GM12878 (cell line): ENCODE data around the gene ZNF878. TPM values are rescaled to one million over a fixed set of nuclear protein-coding genes. Genes with fewer than 3 reads are reported as not detected.

Source experiments
- ATF7 ChIP-seq: fragments of 450-650 bp; IDR thresholded peaks from 2 replicates; pipeline ENCODE4 v1.6.1; 2016; ENCODE audit warnings: low read depth, mild to moderate bottlenecking
- BACH1 ChIP-seq: fragments of 450-650 bp; IDR thresholded peaks from 2 replicates; pipeline ENCODE4 v1.6.1; 2017; ENCODE audit warnings: mild to moderate bottlenecking, borderline replicate concordance
- CBX5 ChIP-seq: sonication (generic); IDR thresholded peaks from 2 replicates; pipeline ENCODE4 v1.6.1; 2016; ENCODE audit warnings: low read depth, moderate library complexity, mild to moderate bottlenecking, inconsistent platforms
- CREB1 ChIP-seq: IDR thresholded peaks from 2 replicates; pipeline ENCODE4 v1.6.1; 2012; ENCODE audit warnings: low read depth, mild to moderate bottlenecking, inconsistent platforms
- CREM ChIP-seq: IDR thresholded peaks from 2 replicates; pipeline ENCODE4 v1.6.1; 2014; ENCODE audit warnings: antibody characterized with exemption, low read depth
- EP300 ChIP-seq, 2 experiments: fragments of 150-350 bp in 1 of 2; IDR thresholded peaks; 2 replicates each; pipeline ENCODE4 v1.6.1; 2011 to 2012; ENCODE audit warnings: low read depth in 2 of 2, low read length in 2 of 2, borderline replicate concordance in 1 of 2, improper control_type of control experiment in 1 of 2, inconsistent platforms in 1 of 2; ENCODE audit not compliant: control insufficient read depth in 1 of 2
- ETV6 ChIP-seq, 2 experiments: fragments of 450-650 bp in 1 of 2; IDR thresholded peaks in 1 of 2; conservative IDR thresholded peaks in 1 of 2; 2 replicates each; pipeline ENCODE4 v1.6.1; 2014; ENCODE audit warnings: antibody characterized with exemption in 1 of 2, borderline replicate concordance in 1 of 2, low read depth in 1 of 2, mild to moderate bottlenecking in 1 of 2, moderate library complexity in 1 of 2
- GABPA ChIP-seq: IDR thresholded peaks from 2 replicates; pipeline ENCODE4 v1.6.1; 2014; ENCODE audit warnings: antibody characterized with exemption, low read depth, mild to moderate bottlenecking, inconsistent platforms
- IRF4 ChIP-seq: IDR thresholded peaks from 2 replicates; pipeline ENCODE4 v1.6.1; 2011; ENCODE audit warnings: low read depth, low read length
- JUNB ChIP-seq: IDR thresholded peaks from 2 replicates; pipeline ENCODE4 v1.6.1; 2016; ENCODE audit warnings: antibody characterized with exemption, mild to moderate bottlenecking
- KLF5 ChIP-seq: fragments of 450-650 bp; IDR thresholded peaks from 2 replicates; pipeline ENCODE4 v1.6.1; 2014; ENCODE audit warnings: mild to moderate bottlenecking; ENCODE audit not compliant: partially characterized antibody
- MEF2A ChIP-seq: IDR thresholded peaks from 2 replicates; pipeline ENCODE4 v1.6.1; 2011; ENCODE audit warnings: low read depth, mild to moderate bottlenecking, low read length, moderate library complexity; ENCODE audit not compliant: insufficient read depth
- NFIC ChIP-seq: IDR thresholded peaks from 2 replicates; pipeline ENCODE4 v1.6.1; 2012; ENCODE audit warnings: low read depth, mild to moderate bottlenecking, inconsistent platforms, low read length, moderate library complexity
- NR2F1 ChIP-seq: fragments of 450-650 bp; conservative IDR thresholded peaks from 2 replicates; pipeline ENCODE4 v1.6.1; 2017; ENCODE audit warnings: mild to moderate bottlenecking
- PAX5 ChIP-seq: IDR thresholded peaks from 2 replicates; pipeline ENCODE4 v1.6.1; 2011; ENCODE audit warnings: low read depth, low read length, borderline replicate concordance
- PML ChIP-seq: IDR thresholded peaks from 2 replicates; pipeline ENCODE4 v1.6.1; 2012; ENCODE audit warnings: low read length, inconsistent platforms
- POLR2AphosphoS5 ChIP-seq: IDR thresholded peaks from 2 replicates; pipeline ENCODE4 v1.6.1; 2011; ENCODE audit warnings: mild to moderate bottlenecking, low read length, inconsistent platforms
- RAD51 ChIP-seq: fragments of 450-650 bp; IDR thresholded peaks from 2 replicates; pipeline ENCODE4 v1.6.1; 2016; ENCODE audit warnings: moderate library complexity, mild to moderate bottlenecking, inconsistent platforms
- RUNX3 ChIP-seq: IDR thresholded peaks from 2 replicates; pipeline ENCODE4 v1.6.1; 2012; ENCODE audit warnings: low read length, inconsistent platforms
- SP1 ChIP-seq: IDR thresholded peaks from one replicate; pipeline ENCODE4 v1.6.1; 2011; ENCODE audit warnings: low read depth, low read length
- SREBF1 ChIP-seq: IDR thresholded peaks from 2 replicates; pipeline ENCODE4 v1.6.1; 2012; ENCODE audit warnings: mild to moderate bottlenecking, low read length
- TCF3 ChIP-seq: IDR thresholded peaks from 2 replicates; pipeline ENCODE4 v1.6.1; 2012; ENCODE audit warnings: low read depth, mild to moderate bottlenecking, low read length, borderline replicate concordance; ENCODE audit not compliant: insufficient read depth
- ZBED1 ChIP-seq: IDR thresholded peaks from 2 replicates; pipeline ENCODE4 v1.6.1; 2016; ENCODE audit warnings: borderline replicate concordance
- ZNF384 ChIP-seq: IDR thresholded peaks from 2 replicates; pipeline ENCODE4 v1.6.1; 2012; ENCODE audit warnings: low read depth, mild to moderate bottlenecking, low read length, improper control_type of control experiment, borderline replicate concordance
- polyA plus RNA-seq, 11 experiments: library from polyadenylated mRNA; depleted of rRNA in 4 of 11; unstranded in 6 of 11; stranded (reverse) in 5 of 11; fragments of >200 nt; fragmentation: Nextera tagmentation in 4 of 11; fragmentation: Illumina TruSeq in 1 of 11; extraction: Ambion mirVana in 4 of 11; extraction: Trizol in 1 of 11; gene quantifications; 1 replicate in 1 of 11; 2 replicates in 10 of 11; pipeline versions ENCODE4 v1.2.1 to v1.2.3, GENCODE V29; 2011 to 2016; ENCODE audit warnings: inconsistent platforms in 2 of 11, missing spikeins in 2 of 11, low read depth in 1 of 11
- total RNA-seq, 4 experiments: library from RNA; depleted of rRNA in 3 of 4; stranded (reverse); fragments of >200 nt in 3 of 4; fragmentation: Illumina TruSeq in 1 of 4; extraction: Trizol in 1 of 4; gene quantifications; 2 replicates each; pipeline versions ENCODE4 v1.2.1 to v1.2.3, GENCODE V29; 2013 to 2021
- TF ChIP-seq, protein P1 (sequence below): fragments of 450-650 bp; IDR thresholded peaks from 2 replicates; pipeline ENCODE4 v1.6.1; 2017; ENCODE audit warnings: mild to moderate bottlenecking, moderate library complexity
- TF ChIP-seq, protein P2 (sequence below): IDR thresholded peaks from 2 replicates; pipeline ENCODE4 v1.6.1; 2011; ENCODE audit warnings: mild to moderate bottlenecking, low read depth, low read length, moderate library complexity; ENCODE audit not compliant: insufficient replicate concordance

Gene ZNF878
- total and polyA plus RNA-seq, 10 of the 15 experiments (the other 5 are each of a cell fraction or from before 2014, with no cell fraction given): 0.24 to 1.3 (median 0.71) TPM

DNA sequence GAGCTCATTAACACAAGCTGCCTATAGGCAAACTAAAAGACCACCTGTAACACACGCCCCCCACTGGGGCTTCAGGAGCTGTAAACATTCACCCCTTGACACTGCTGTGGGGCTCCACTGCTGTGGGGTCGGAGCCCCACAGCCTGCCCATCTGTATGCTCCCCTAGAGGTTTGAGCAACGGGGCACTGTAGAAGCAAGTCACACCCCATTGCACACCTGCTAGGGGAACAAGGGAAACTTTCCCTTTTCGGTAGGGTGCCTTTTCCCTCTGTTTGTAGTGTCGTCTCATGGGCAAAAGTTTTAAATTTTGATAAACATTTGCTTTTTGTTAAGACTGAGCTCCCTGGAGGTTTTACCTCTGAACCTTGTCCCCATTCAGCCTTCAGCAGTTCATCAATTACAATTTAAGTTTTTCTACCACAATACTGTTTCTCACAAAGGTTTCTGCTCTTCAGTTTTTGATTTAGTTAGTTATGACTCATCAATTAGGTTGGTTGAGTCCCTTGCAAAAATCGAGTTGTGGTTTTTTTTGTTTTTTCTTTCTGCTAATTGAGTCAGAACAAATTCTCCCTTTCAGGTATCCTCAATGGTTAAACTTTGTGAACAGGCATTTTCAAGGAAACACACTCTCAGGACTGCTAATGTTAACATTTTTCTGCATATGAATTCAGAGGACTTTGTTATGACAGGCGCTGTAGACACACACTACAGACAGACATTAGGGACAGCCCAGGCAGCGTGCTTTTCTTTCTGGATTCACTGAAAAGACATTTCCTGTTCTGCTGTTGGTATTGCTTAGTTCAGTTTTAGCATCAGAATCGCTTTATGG, 52.4 kb downstream of the ZNF878 start (continued):
- TF ChIP-seq PML: no peak
- TF ChIP-seq IRF4: peak; percentile 54; the same call in 1 of the 2 replicates
- TF ChIP-seq, protein P1, sequence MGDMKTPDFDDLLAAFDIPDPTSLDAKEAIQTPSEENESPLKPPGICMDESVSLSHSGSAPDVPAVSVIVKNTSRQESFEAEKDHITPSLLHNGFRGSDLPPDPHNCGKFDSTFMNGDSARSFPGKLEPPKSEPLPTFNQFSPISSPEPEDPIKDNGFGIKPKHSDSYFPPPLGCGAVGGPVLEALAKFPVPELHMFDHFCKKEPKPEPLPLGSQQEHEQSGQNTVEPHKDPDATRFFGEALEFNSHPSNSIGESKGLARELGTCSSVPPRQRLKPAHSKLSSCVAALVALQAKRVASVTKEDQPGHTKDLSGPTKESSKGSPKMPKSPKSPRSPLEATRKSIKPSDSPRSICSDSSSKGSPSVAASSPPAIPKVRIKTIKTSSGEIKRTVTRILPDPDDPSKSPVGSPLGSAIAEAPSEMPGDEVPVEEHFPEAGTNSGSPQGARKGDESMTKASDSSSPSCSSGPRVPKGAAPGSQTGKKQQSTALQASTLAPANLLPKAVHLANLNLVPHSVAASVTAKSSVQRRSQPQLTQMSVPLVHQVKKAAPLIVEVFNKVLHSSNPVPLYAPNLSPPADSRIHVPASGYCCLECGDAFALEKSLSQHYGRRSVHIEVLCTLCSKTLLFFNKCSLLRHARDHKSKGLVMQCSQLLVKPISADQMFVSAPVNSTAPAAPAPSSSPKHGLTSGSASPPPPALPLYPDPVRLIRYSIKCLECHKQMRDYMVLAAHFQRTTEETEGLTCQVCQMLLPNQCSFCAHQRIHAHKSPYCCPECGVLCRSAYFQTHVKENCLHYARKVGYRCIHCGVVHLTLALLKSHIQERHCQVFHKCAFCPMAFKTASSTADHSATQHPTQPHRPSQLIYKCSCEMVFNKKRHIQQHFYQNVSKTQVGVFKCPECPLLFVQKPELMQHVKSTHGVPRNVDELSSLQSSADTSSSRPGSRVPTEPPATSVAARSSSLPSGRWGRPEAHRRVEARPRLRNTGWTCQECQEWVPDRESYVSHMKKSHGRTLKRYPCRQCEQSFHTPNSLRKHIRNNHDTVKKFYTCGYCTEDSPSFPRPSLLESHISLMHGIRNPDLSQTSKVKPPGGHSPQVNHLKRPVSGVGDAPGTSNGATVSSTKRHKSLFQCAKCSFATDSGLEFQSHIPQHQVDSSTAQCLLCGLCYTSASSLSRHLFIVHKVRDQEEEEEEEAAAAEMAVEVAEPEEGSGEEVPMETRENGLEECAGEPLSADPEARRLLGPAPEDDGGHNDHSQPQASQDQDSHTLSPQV: peak; percentile 32; the same call in 1 of the 2 replicates
- peak; percentile 96 for TF ChIP-seq RUNX3
- TF ChIP-seq MEF2A: 0 out of 2 replicates have a peak, but pooled peaks have one; percentile 48
- TF ChIP-seq SP1: no peak
- TF ChIP-seq ATF7: peak; percentile 91
- TF ChIP-seq, protein P2, sequence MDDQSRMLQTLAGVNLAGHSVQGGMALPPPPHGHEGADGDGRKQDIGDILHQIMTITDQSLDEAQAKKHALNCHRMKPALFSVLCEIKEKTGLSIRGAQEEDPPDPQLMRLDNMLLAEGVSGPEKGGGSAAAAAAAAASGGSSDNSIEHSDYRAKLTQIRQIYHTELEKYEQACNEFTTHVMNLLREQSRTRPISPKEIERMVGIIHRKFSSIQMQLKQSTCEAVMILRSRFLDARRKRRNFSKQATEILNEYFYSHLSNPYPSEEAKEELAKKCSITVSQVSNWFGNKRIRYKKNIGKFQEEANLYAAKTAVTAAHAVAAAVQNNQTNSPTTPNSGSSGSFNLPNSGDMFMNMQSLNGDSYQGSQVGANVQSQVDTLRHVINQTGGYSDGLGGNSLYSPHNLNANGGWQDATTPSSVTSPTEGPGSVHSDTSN: peak; percentile 26
- TF ChIP-seq SREBF1: no peak
- TF ChIP-seq ZNF384: peak; percentile 82
- peak; percentile 91 for TF ChIP-seq JUNB
- TF ChIP-seq NFIC: peak; percentile 83
- peak; percentile 65 to 88; a peak in 2 of 4 replicates for TF ChIP-seq EP300 (IDR thresholded peaks at IDR 0.05; ENCODE audit: borderline replicate concordance in 1 of 2, control insufficient read depth in 1 of 2, low read depth in 2 of 2, low read length in 2 of 2)
- TF ChIP-seq TCF3: no peak
- TF ChIP-seq POLR2AphosphoS5: no peak
- TF ChIP-seq BACH1: peak; percentile 71; the same call in 1 of the 2 replicates
- TF ChIP-seq PAX5: peak; percentile 80; the same call in 1 of the 2 replicates
- peak; percentile 62; the same call in 1 of the 2 replicates for TF ChIP-seq CBX5
- 0 out of 2 replicates have a peak, but pooled peaks have one; percentile 39 for TF ChIP-seq GABPA
- TF ChIP-seq CREB1: 0 out of 2 replicates have a peak, but pooled peaks have one; percentile 18
- TF ChIP-seq ETV6 (conservative IDR thresholded peaks at IDR 0.05 in 1 of 2, IDR thresholded peaks at IDR 0.05 in 1 of 2; ENCODE audit: borderline replicate concordance in 1 of 2, low read depth in 1 of 2): no peak
- peak; percentile 47; the same call in 1 of the 2 replicates for TF ChIP-seq RAD51
- peak; percentile 97 for TF ChIP-seq NR2F1
- no peak for TF ChIP-seq CREM
- peak; percentile 55; the same call in 1 of the 2 replicates for TF ChIP-seq ZBED1
- TF ChIP-seq KLF5: peak; percentile 28
